SW480 (cell line): ENCODE data around the gene JHY.
A peak's percentile ranks its signal among the peaks of the same experiment; 100 is the strongest.

Experiments used
- DNase-seq: peaks from one replicate; pipeline ENCODE4 v3.0.0-alpha.2; 2016; ENCODE audit warnings: low spot score

Gene JHY

GRCh38 chr11:122951211-122951610, 68.7 kb downstream of the JHY start:
- no peak for DNase-seq

- no peak for DNase-seq
Observed at GRCh38 chr11:122954455-122954854, 71.9 kb downstream of the JHY start.

DNA sequence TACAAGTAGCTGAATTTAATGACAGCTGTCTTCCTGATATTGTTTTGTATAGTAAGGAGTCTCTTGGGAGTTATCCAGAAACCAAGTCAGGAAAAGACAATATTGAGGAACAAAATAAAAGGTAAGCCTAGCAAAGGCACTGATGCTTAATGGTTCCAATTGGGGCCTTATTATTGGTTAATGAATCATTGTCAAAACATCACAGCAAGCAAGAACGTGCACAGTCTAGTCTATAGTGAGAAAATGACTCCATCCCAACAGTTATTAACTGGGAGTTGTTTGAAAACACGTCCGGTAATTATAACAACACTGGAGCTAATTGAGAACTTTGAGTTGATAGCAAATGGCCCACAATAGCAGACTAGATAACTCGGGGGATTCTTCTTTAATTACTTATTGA, 81.4 kb downstream of the JHY start:
- DNase-seq: no peak

DNA sequence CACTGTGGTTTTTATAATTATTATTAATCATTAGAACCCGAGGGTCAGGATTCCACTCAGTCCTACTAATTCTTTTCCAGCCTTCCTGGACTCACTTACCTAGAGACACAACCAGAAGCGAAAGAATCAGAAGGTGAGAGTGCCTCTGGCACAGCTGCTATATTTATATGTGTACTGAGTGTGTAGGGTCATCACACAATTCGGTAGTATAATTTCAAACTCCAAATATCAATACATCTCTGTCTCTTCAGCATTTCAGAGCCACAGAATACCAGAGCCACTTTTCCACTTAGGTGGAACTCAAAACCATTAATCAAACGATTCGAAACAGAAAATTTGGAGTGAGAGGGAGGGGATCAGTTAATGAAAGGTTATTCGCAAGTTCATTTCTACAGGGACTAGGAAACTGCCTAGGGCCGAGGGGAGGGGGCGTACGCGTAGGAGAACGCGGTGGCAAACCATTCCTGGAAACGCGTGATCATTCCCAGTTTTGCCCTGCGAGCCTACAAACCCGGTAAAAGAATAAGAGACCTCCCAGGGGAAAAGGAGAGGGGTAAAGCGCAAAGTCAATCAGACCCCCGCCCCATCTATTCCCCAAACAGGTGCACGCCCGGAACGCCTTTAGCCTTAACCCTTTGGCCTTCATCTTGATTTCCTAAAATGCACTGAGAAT, 93.6 kb downstream of the JHY start:
- DNase-seq: no peak

DNA sequence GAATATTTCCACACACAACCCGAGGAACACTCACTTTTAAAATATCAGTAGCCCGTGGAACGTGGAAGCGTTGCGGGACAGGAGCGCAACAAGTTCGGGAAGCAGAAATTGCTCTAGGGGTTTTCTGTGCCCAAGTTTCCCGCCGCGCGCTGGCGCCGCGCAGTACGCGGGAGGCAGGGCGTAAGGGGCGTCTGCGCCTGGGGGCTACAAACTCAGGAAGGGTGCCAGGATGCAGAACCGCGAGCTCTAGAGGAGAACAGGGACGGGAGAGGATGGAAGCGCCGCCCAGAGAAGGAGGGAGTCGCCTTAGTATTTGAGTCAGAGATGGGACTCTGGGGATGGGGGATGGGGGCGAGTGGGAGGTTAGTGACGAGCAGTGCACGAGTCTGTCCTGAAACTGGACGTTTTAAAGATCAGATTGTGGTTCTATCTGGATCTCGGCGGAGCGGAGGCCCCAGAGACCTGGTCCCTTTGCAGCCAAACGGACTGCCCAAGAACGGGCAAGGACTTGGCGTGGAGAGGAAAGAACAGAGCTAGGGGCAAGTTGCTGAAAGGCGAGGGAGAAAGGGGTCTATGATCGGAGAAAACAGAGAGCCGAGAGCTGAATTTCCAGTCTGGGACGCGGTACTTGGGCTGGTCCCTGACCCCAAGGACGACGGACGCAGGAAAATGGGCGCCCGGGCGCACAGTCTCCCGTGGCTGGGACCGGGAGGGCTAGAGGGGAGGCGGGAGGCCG, 94.3 kb downstream of the JHY start:
- no peak for DNase-seq

DNA sequence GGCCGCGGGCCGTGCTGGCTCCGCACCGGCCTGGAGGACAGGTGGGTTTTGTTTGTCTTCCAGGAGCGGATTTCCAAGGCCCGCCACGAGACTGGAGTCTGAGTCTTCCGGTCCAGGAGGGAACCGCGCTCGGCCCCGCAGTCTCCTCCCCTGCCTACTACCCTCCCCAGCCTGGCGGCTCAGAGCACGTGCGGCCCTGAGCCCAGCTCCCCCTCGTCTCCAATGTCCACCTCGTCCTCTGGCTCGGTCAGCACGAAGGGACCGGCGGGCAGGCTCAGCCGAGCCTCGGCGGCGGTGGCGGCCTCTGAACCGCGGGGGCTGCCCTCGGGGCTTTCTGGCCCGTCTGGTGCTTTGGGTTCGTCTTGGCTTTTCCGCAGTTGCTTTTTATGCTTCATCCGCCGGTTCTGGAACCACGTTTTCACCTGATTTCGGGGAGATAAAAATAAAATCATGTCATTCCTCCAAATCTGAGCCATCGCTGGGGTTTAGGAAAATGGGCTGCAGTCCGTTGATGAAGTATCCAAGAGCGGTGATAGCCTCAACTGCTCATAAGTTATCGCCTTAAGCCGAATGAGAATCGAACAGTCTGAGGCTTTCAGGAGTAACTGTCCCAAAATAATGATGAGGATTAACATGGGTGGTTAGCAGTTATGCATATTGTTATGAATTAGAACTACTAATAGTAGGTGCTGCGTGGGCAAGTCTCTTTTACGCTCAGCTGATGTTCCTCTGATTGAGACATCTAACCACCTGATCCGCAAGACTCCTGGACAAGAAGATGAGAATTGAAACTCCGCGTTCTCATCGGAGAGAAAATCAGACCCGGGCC, 95.1 kb downstream of the JHY start:
- DNase-seq: no peak

DNA sequence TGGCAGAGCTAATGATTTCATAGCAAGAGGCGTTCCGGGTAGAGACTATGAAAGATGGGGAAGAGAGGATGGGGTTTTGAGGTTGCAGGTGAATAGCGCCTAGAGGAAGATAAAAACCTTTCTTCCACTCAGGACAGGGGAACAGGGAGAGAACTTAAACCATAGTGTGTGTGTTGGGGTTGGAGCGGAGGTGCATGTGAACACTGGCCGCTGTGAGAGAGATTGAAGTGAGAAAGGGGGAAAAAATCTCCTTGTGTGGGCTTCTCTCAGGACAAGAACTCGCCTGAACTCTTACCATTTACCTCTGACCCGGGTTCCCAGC, 95.7 kb downstream of the JHY start:
- DNase-seq: no peak

DNA sequence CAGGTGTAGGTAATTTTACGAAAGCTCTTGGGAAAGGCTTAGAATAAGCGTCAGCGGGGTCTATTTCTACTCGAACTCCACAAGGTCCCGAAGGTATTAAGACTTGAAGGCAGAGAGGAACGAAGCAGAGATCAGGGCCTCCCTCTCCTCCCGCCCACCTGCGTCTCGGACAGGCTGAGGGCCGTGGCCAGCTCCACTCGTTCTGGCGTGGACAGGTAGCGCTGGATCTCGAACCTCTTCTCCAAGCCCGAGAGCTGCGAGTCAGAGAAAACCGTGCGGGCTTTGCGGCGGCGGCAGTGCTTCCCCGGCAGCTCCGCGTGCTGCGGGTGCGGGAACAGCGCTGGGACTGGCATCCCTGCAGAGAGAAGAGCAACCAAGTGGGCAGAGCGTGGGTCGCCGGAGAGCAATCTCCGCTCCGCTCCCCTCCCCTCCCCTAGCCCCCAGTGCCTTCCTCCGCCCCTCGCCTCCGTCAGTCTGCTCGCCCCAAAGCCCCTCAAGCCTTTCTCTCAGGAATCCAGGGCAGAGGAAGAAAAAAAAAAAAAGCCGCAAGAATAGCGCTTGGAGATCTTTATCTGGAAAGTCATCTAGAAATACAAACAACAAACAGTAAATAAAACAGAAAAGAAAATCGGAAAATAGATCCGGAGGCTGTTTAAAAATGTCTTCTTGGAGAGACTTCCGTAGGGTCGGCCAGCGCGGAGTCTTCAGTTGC, 96.7 kb downstream of the JHY start:
- DNase-seq: no peak

GRCh38 chr11:122979815-122980595, 97.4 kb downstream of the JHY start:
- DNase-seq: no peak

DNA sequence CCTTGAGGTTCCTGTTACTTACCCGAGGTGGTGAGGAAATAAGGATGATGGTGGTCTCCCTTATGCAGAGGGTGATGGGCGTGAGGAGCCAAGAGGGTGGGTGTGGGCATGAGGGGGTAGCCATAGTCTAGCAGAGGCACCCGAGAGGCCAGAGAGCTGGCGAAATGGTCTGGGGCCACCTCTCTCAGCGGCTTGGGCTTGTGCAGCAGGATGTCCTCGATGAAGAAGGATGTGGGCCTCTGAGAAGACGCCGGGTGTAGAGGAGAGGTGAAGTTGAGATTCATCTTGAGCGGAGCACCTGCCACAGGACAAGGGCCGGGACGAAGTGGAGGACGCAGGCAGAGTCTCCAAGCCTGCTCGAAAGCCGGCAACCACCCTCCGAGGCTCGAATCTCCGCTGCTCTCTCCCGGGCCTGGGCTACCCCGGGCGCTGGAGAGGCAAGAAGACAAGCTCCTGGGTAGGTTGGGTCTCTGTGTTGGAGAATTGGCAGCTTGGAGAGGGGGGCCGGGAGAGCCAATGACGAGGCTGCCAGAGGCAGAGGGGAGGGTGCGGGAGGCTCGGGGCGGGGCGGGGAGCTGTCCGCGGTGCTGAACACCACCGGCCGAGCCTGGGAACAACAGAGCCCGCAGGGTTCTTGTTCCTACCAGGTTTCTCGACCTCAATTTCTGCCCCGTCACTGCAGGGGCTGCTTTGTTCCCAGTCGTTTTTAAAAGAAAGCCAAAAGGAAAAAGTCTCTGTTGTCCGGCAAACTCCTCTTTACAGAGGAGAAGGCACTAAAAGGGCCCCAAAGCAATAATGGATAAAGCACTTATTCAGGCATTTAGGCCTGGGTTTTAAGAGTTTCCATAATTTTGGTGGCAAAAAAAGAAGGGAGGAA, 99.1 kb downstream of the JHY start, which contains the start of gene BSX:
Gene BSX (minus strand): TSS at position 447 of the 877 bp plus-strand sequence. CDS start 163 bp downstream, at position 284.
- DNase-seq: peak; percentile 32

DNA sequence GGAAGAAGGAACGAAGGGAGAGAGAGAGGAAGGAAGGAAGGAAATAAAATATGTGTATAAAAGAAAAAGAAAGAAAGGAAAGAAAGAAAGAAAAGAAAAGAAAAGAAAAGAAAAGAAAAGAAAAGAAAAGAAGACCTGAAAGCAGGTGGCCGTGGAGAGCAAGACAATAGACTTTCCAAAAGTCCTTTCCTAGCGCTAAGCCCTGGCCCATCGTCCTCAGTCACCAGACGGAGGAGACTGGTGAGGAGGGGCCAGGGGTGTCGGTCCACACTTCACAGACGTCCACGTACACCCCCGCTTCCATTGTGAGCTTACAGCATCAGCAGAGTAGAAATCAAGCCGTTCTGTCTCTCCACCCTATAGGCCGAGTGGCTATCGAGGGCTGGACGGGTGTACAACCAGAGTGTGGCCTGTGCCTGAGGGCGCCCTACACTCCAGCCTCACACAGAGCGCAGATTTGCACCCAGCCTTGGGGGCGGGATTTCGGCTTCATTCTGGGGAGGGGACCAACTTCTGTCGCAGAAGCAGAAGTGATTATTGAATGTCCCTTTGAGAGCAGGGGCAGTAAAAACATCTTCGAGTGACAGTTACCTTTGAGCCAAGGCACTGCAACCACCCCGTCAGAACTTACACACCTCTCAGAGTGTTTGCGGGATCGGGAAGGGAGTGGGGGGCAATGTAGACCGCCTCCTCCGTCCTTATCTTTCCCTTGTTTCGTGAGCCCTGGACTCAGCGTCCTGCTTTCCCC, 101.1 kb downstream of the JHY start:
- DNase-seq: no peak

DNA sequence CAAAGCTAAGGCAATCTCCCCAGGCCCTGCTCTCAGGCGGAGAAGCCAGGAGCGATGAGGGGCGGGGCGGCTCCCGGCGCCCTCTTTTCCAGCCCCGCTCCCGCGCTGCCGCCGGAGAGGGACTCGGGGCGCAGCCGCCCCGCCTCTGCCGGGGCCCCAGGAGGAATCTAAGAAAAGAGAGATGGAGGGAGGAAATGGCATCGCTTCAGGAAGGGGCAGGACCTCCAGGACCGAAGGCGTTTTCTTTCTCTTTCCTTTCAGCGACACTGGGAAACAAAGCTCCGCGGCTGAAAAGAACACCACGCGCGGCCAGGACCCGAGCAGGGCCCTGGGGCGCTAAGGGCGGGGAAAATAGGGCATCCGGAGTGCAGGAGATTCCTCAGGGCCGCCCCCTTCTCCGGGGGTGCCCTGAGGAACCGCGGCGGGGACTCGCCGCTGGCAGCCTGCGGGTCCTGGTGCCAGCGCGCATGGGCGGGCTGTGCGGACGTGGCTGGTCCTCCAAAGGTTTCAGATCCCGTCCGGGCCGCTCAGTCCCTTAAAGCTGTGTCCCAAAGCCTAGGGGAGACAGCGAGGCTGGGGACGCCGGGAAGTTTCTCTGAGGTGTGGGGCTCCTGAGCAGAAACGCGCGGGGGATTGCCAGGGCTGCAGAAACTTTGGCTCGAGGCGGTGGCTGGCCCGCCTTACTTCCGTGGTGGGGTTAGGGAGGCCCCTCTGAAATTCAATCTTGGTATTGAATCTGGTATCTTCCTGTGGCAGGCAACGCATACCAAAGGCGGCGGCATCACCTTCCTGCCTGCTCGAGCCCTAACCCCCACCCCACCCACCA, 101.8 kb downstream of the JHY start:
- DNase-seq: no peak

GRCh38 chr11:122995526-122995925, 113.0 kb downstream of the JHY start:
- no peak for DNase-seq

- no peak for DNase-seq
Observed at GRCh38 chr11:122998727-122999366, 116.3 kb downstream of the JHY start.

- no peak for DNase-seq
Observed at GRCh38 chr11:123000721-123001120, 118.2 kb downstream of the JHY start.

- no peak for DNase-seq
Observed at GRCh38 chr11:123006860-123007542, 124.4 kb downstream of the JHY start.
